Ramos (cell line): ENCODE data around the gene APOBEC3F.
"Not testable (repeated sequence)": the region's sequence is repeated elsewhere in the genome, so short reads cannot be mapped to it uniquely, and the experiment has no call there.

Experiments used
- in situ Hi-C: fragments of 300-500 bp; cut with MboI; formaldehyde crosslinking; loops from one replicate; pipeline ENCODE4 v1.14.3; 2022; ENCODE audit warnings: low sequenced_read_pairs; ENCODE audit not compliant: unreplicated experiment

APOBEC3F gene

DNA sequence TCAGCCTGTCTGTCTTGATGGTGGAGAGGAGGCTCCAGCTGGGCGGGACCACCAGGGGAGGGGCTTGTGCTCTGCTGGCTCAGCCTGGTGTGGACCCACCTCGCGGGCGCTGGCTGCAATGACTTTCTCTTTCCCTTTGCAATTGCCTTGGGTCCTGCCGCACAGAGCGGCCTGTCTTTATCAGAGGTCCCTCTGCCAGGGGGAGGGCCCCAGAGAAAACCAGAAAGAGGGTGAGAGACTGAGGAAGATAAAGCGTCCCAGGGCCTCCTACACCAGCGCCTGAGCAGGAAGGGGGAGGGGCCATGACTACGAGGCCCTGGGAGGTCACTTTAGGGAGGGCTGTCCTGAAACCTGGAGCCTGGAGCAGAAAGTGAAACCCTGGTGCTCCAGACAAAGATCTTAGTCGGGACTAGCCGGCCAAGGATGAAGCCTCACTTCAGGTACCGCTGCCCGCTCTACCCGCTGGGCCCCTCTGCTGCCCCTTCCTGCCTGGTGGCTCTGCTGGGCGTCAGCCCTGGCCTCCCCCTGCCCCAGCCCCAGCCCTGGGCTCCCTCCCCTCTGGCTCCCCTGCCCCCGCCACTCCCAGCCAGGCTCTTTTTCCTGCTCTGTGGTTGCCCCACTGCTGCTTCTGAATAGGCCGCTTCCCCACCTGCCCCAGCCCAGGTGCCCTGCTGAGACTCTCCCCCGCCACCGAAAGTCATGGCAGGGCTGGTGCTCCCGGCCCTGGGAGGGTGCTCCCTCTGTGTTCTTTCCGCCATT lies at the start of gene APOBEC3F:
Gene APOBEC3F (plus strand): TSS at position 327 of the 759 bp plus-strand sequence. CDS start 97 bp downstream, at position 424.
- in situ Hi-C loops: not testable (repeated sequence)

GRCh38 chr22:38992871-38993371 lies 47.7 kb upstream of the APOBEC3F start:
- in situ Hi-C loops: not testable (repeated sequence)

DNA sequence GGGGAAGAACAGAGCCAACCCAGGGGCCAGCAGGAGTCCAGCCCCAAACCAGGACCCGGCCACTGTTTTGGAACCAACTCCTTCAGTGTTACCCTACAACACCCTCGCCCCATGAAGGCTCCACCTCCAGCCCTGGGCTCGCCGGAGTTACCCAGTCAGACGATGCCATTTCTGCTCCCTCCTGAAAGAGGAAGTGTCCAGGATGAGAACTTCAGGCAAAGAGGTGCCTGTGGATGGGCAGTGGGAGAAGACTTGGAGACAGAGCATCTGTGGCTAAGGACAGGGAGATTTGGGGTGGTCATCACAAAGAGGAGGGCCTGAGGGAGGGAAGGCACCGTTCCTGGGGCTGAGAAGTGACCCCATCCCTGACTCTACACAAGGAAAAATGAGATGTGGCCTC lies 44.6 kb upstream of the APOBEC3F start:
- in situ Hi-C loops: no loop called here

- in situ Hi-C loops: no loop called here
These were observed 43.1 kb upstream of the APOBEC3F start for GRCh38 chr22:38997518-38997917.

GRCh38 chr22:39003165-39003638 lies 37.5 kb upstream of the APOBEC3F start:
- in situ Hi-C loops: no loop called here

DNA sequence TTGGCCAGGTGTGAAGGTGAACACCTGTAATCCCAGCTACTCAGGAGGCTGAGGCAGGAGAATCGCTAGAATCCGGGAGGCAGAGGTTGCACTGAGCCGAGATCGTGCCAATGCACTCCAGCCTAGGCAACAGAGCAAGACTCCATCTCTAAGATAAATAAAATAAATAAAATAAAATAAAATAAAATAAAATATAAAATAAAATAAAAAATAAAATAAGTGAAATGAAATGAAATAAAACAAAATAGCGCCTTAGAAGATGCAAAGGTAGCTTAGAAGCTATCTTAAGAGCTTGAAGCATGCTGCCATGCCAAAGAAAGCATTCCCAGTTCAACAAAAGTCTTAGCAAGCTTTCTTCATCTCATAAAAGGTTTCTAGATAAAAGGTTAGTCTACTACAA lies 33.5 kb upstream of the APOBEC3F start:
- in situ Hi-C loops: no loop called here

DNA sequence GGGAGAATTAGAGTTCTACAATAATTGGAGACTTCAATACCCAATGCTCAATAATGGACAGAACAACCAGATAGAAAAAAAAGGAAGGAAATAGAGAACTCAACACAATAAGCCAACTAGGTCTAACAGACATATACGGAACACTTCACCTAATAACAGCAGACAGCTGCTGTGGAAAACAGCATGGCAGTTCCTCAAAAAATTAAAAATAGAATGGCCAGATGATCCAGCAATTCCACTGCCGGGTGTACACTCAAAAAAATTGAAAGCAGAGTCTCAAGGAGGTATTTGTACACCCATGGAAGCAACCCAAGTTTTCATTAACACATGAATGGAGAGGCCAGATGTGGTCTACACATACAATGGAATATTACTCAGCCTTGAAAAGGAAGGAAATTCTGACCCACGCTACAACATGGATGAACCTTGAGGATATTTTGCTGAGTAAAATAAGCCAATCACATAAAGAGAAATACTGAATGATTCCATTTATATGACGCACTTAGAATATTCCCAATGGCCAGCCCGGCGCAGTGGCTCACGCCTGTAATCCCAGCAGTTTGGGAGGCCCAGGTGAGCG lies 32.3 kb upstream of the APOBEC3F start:
- in situ Hi-C loops: not testable (repeated sequence)

DNA sequence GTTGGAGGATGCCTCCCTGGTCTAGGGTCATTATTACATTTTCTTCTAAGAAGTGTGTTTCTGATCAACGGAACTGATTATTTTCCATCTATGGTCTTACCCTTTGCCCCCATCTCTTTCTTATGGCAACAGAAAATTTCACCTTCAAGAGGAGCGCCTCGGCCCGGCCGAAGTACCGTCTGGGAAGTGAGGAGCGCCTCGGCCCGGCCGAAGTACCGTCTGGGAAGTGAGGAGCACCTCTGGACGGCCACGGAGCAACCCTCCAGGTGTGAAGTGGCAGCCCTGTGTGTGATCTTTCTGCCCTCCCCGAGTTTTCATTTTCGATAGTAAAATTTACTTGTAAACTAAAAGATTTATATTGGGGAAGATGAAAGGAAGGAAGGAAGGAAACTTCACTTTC lies 29.7 kb upstream of the APOBEC3F start:
- in situ Hi-C loops: loop anchor here (5.0 kb wide), 1 partner anchor 106 kb away; no protein-coding TSS in a partner anchor

- in situ Hi-C loops: loop anchor here (5.0 kb wide), 1 partner anchor 104 kb away; no protein-coding TSS in a partner anchor
These were observed 27.8 kb upstream of the APOBEC3F start for GRCh38 chr22:39012533-39013511.

- in situ Hi-C loops: loop anchor here (5.0 kb wide), 1 partner anchor 104 kb away; no protein-coding TSS in a partner anchor
These were observed 27.1 kb upstream of the APOBEC3F start for GRCh38 chr22:39013561-39013941.

- in situ Hi-C loops: loop anchor here (5.0 kb wide), 1 partner anchor 103 kb away; no protein-coding TSS in a partner anchor
These were observed 26.5 kb upstream of the APOBEC3F start, which contains the start of gene APOBEC3C for GRCh38 chr22:39013942-39014722. TSS of gene APOBEC3C (plus strand) at chr22:39014257. CDS start at chr22:39014363, 106 bp downstream.

- in situ Hi-C loops: loop anchor here (5.0 kb wide), 1 partner anchor 103 kb away; no protein-coding TSS in a partner anchor
These were observed 25.9 kb upstream of the APOBEC3F start for GRCh38 chr22:39014723-39015121.

GRCh38 chr22:39016592-39016991 lies 24.1 kb upstream of the APOBEC3F start:
- in situ Hi-C loops: no loop called here

GRCh38 chr22:39017596-39018365 lies 22.9 kb upstream of the APOBEC3F start:
- in situ Hi-C loops: no loop called here

DNA sequence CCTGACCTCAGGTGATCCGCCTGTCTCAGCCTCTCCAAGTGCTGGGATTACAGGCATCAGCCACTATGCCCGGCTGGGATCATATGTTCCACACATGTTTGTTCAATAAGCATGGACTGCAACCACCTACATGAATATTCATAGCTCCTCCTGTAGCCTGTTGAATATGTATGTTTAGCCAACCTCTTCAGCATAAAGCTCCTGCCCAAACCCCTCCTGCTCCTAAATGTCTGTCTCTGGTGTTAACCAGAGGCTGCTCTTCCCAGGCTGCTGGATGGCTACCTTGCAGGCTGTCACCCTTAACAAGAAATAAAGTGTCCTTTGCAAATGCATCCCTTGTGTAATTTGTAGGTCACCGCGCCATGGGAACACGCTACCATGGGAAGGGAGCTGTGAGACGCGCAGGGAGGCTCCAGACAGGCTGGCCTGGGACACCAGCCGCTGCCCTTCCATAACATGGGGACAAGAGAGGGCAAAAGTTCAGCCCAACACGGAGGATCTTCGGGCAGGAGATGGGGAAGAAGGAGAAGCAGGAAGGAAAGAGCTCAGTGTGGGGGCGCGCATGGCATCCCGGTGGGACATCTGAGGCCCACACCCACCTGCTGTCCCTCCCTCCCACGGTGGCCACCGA lies 20.5 kb upstream of the APOBEC3F start:
- in situ Hi-C loops: not testable (repeated sequence)

- in situ Hi-C loops: no loop called here
These were observed 19.0 kb upstream of the APOBEC3F start for GRCh38 chr22:39021552-39022250.

DNA sequence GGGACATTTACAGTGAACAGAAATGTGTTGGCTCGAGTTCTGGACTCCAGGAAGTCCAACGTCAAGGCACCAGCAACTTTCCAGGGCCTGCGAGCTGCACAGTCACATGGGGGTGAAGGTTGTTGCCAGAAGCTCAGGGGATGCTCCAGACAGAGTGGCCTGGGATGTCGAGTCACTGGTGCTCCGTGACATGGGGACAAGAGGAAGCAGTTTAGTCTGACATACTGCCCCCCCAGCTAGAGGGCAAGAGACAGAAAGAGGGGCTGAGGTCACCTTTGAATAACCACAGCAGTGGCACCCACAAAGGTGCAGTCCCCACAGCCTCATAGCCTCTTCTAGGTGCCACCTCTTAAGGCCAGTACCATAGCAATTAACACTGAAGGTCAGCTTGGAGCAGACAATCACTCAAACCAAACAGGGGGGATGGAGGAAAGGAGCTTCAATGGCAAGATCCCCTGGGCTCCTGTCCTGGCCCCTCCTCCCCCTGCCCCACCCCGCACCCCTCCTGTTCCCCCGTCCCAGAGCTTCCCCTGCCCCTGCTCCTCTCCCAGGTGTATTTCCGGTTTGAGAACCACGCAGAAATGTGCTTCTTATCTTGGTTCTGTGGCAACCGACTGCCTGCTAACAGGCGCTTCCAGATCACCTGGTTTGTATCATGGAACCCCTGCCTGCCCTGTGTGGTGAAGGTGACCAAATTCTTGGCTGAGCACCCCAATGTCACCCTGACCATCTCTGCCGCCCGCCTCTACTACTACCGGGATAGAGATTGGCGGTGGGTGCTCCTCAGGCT lies 15.9 kb upstream of the APOBEC3F start:
- in situ Hi-C loops: no loop called here
